Stimulated activated CD4-positive, alpha-beta T cell treated with anti-CD3 and anti-CD28 coated beads, TNF-alpha, amount 100 ng/mL, for 1 hour (primary cell): ENCODE measurements around the gene MIPEP.
"Not testable (repeated sequence)": the region's sequence is repeated elsewhere in the genome, so short reads cannot be mapped to it uniquely, and the experiment has no call there.

ENCODE experiments used
- DNase-seq, 3 donors: peaks; one replicate each; pipeline ENCODE4 v3.0.0-alpha.2; 2020; ENCODE audit warnings: low read depth in 3 of 3, low spot score in 1 of 3

MIPEP gene

DNA sequence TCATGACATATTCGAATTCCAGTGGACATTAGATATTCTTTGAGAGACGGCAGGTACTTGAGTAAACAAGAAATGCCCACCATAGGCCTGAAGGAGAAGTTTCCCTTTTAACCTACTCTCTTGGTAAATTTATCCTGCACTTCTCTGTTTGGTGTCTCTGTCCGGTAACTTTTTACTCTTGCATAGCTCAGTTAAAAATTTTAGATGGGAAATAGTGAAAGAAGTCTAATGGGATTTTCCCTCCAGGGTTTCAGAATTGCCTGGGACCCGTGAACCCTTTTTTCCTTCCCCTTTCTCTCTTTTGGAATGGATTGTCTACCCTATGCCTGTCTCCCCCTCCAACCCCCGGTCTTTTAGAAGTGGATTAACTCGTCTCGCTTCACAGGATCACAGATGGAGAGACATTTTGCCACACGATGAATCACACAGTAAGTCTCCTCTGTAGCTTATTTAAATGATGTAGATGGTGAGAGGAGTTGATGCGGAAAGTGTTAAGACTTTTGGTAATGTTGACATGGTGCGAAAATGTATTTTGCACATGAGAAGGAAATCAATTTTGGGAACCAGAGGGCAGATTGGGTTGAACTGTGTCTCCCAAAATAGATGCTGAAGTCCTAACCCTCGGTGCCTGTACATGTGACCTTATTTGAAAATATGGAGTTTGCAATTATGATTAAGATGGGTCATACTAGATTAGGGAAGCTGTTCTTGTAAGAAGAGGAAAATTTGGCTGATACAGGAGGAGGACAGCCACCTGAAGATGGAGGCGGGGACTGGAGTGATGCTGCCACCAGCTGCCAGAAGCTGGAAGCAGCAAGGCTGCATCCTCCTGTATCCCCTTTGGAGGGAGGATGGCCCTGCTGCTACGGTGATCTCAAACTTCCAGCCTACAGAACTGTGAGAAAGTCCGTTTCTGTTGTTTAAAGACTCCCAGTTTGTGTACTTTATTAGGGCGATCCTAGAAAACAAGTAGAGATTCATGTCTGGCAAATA is 711 bp upstream of the MIPEP start:
- DNase-seq = no peak

DNA sequence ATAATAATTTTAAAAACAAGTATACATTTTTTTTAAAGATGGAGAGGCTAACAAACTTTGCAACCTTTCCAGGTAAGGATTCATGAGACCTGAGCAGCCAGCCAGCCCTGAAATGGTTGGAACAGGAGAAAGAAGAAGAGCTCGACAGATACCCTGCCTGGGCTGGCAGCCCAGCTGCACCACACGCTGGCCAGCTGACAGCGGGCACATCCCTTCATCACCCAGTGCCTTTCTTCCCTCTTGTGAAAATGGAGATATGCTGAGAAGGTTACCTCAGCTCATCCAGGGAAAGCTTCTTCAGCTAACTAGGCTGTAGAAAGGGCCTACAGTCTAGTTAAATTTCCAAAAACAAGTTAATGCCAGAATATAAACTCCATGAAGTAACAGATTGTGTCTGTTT is 4.8 kb downstream of the MIPEP start:
- DNase-seq = not testable (repeated sequence)

DNA sequence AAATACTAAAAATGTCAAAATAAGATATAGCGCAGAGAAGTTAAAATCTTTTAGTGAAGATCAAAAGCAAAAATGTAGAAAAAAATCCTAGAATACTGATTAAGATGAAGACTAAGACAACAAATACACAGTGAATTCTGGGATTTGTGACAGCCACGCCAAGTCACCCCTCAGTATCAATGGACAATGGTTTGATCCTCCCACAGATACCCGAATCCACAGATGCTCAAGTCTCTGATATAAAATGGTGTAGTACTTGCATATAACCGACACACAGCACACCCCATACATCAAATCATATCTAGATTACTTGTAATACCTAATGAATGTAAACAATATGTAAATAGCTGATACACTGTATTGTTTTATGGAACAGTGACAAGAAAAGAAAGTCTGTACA is 5.9 kb downstream of the MIPEP start:
- DNase-seq = no peak

DNA sequence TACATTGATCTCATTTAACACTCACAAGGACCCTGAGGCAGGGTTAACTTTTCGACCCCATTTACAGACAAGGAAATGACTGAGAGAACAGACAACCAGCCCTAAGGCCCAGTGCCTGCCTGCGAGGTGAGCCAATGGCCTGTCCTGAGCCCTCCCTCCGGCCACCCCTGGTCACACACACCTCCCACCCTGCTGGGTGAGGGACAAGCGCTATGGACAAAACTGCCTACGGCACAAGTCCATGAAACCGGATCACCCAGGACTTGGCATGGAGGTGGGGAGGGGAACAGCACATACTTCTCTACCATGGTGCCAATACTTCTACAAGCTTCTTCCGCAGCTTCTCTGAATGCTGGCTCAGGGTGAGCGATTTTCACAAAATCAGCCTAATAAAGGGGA is 7.8 kb downstream of the MIPEP start:
- not testable (repeated sequence) for DNase-seq

DNA sequence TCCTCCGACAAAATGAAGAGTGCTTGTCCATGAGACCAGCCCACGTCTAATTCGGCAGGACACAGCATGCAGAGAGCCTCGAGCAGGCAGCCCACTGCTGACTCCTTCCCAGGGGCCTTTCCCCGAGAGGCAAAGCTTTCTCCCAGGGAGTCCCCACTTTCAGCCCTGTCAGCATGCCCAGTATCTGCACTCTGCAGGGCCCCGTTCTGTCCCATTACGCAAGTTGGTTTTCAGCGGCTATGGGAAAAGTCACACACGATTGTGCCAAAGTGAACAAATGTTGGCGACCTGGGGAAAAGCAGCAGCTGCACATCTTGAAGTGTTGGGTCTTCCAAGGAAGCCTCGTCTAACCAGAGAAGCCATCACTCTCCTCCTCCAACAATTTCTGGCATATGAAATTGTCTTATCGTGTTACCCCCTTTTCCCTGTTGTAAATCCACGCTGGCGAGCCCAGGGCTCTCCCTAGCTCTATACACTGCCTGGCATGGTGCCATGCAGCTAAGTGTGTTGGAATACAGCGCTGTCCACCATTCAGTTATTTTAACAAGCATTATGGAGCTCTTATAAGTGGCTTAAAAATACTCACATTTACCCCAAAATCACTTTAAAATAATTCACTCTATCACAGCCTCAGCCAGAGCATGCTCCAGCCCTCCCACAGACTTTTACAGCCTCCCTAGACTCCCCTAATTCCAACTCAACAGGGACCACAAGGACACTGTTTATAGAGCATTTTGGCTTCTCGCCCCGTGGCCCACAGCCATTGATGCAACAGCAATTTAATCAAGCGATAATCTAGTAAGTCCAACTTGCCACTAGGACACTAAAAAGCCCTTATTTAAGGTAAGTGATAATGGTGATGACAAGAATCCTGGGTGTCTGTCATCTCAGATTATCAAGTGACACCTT is 8.5 kb downstream of the MIPEP start:
- DNase-seq = not testable (repeated sequence)

DNA sequence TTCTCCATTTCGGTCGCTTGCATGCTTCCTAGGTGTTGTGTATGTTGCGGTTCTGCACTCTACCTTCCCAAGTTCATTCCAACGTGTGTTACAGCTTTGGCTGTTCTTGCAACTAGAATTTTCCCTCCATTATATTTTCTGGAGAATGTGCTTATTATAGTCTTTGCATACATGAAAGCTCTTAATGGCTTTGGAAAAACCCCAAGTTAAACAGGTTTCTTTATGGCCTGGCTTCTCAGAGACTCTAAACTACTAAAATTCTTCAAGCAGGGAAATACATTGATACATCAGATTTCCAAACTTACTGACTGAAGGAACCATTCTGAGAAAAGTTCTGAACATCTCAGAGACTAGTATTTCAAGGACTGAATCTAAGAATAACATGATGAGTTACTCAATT is 11.9 kb downstream of the MIPEP start:
- no peak for DNase-seq

DNA sequence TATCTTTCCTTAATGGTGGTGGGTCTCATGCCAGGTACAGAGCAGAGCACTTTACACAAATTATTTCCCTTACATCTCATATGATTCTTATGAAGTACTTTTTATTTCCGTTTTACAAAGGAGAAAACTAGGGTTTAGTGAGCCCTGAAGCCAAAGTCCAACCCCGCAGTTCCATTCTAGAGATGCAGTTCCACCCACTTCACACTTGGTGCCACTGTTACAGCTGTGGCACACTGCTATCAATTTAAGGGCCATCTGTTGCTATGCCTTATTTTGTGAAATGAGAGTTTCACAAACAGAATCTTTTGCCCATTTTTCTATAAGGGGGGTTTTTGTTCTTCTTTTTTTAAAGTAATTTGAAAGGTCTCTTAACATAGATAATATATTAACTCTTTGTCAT is 12.9 kb downstream of the MIPEP start:
- DNase-seq = no peak

DNA sequence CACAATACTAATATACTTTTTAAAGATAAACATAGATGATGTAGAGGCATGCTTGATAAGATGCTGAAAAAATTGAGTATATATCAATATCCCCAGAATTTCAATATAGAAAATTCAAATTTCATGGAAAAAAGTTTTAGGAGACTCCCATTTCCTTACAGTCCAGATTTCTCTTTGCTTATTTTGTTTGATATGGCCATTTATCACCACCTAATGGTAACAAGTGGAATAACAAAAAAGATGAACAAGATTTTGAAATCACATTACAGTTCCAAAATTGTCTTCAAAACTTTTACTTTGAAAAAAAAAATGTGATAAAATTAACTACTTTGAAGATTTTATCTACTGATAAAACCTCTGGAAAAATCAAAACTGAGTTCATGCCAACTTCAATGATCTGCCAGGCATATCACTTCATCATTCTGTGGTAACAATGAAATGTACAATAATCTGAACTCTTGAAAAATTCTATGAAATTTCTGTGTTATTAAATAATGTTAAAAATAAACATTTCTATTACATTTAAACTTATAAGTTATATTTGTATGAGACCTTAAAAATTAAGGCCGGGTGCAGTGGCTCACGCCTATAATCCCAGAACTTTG is 17.5 kb downstream of the MIPEP start:
- DNase-seq = no peak

DNA sequence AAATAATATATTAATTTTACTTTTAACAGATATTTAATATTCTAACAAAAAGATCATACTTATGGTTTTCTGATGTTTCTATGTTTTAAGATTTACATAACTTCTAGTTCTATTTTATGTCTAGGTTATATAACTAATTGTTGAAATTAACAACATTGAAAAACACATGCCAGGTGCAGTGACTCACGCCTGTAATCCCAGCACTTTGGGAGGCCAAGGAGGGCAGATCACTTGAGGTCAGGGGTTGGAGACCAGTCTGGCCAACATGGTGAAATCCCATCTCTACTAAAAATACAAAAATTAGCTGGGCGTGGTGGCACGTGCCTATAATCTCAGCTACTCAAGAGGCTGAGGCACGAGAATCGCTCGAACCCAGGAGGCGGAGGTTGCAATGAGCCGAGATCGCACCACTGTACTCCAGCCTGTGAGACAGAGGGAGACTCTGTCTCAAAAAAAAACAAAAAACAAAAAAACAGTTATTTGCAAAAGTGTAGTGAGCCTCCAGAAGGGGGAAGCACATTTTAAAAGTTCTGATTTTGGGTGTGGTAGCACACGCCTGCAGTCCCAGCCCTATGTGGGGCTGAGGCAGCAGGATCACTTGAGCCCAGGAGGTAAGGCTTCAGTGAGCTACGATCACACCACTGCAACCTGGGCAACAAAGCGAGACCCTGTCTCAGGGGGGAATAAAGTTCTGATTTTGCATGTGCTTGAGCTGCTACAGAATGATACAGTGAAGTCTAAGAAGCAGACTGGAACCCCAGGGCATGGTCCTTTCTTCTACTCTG is 18.7 kb downstream of the MIPEP start:
- no peak for DNase-seq

DNA sequence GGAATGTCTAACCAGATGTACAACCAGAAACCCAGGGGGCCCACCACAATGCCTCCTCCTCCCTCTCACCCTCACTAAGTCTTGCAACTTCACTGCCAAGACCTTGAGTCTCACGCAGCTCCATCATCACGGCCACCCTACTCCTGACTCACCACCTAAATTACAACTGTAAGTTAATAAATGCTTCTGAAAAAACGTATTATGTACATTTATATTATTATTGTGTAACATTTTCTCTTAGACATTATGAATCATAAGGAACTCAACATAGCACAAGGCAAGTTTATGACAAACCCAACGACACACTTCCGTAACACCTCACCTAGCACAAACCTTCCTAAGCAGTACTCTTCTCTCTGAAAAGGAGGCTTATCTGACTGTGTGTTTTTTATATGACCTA is 20.7 kb downstream of the MIPEP start:
- DNase-seq = no peak

DNA sequence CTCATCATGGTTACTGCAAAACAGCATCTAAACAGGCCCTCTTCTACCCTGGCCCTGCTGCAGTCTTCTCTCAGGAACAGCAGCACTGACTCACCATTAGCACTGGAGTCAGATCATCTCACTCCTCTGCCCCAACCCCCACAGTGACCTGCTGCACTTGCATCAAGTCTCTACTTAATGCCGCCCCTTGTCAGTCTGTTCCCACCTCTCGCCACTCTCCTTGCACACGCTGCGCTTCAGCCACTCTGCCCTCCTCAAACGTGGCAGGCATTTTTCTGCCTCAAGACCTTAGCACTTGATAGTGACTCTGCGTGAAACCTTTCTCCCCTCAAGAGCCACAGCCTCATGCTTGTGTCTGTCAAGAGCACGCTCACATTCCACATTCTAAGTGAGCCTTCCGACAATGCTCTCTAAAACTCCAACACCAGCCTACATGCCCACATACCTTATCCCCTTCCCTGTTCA is 22.1 kb downstream of the MIPEP start:
- no peak for DNase-seq

DNA sequence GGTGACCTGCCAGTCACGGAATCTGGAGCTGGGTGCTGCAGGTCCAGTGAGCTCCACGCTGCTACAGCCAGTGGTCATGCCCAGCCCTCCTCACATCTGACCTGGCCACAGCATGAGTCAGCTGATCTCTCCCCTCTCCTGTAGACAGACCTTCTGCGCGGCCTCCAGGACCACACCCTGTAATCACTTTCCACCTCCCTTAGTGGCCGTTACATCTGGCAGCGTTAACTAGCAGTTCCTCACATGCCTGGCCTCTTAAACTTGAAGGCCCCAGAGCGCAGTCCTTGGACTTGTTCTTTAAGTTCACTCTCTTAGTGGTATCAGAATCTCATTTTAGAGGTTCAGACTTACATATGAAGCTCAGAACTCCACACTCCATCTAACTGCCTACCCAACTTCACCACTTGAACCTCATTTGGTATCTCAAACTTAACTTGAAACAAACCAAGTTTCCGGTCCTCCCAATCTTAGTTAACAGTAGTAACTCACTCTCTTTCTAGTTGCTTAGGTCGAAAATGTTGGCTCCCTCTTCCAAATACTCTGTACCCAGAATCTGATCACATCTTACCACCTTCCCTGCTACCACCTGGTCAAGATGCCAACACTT is 22.7 kb downstream of the MIPEP start:
- DNase-seq = no peak

DNA sequence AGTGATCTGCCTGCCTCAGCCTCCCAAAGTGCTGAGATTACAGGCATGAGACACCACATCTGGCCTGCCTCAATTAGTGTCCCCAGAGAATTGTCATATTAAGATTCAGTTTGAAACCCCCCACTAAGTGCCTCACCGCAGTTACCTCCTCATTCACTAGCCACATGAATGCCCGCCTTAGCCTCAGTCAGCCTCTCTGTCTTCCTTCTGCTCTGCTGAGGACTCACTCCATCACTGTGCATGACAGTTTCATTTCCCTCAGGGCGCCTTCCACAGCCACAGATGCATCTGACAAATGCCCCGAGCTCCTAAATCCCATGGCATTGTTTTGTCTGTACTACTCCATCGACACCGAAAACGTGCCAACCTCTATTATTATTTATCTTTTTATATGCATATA is 23.3 kb downstream of the MIPEP start:
- DNase-seq = no peak

DNA sequence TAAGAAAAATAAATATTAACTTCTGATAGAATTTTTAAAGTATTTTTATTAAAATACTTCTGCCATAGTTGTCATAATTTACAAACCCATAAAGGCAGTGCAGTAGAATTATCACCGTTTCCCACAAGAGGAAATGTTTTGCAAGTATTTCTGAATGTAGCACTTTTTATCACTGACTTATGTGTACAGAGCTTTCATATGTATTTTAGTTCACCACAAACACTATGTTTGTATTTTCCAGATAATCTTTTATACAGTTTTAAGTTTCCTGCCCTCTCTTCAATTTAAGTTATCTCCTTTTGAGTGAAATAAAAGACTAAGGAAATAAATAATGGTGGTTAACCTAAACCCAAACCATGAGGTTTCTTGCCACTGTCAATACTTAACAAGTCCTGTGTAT is 24.2 kb downstream of the MIPEP start:
- no peak for DNase-seq

DNA sequence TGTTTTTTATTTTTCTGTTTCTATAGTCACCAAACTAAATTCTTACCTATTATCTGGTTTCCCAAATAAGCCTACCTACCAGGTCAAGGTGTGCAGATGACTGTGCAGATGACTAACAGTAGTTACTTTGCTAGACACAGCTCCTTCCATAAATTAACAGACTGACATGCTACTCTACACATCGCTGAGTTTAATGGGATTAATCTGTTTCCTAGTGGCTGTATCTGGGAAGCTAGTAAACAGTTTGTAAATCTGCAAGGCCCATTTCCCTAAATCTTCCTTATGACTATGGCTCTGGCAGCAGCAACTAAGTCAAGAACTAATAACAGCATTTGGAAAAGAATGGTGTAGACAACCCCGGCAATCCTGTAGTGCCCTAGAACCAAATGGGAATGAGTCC is 27.9 kb downstream of the MIPEP start:
- no peak for DNase-seq

DNA sequence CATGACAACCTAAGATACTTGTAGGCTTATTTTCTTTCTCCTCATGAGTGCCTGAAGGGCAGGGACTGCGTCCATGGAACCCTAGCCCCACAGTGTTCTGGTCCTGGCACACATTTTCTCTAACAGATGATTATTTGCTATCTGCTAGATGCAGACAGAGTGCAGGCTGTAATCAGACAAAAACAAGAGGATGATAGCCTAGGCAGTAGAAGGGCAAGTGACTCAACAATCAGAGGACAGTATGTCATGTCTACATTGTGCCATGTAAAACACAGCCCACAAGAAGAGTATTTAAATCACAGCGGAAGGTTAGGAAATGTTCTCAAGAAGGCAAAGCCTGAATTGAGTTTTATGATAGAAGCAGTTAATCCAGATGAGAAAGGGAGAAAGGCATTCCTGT is 29.3 kb downstream of the MIPEP start:
- DNase-seq = no peak

DNA sequence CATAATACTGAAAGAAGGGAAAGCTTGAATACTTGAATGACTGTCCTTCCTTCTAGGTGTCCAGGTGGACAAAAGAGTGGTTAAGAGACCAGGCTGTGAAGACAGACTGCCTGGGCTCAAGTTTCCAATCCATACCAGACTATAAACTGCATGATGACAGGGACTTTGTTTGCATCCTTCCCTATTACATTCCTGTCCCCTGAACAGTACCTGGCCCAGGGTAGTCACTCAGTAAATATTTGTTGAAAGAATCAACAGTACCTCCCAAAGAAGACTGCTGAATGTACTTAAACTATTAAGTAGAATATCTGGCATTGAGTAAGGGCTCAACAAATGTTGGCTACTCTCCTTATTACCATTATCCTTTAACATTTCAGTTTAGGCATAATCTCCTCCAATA is 29.7 kb downstream of the MIPEP start:
- no peak for DNase-seq

DNA sequence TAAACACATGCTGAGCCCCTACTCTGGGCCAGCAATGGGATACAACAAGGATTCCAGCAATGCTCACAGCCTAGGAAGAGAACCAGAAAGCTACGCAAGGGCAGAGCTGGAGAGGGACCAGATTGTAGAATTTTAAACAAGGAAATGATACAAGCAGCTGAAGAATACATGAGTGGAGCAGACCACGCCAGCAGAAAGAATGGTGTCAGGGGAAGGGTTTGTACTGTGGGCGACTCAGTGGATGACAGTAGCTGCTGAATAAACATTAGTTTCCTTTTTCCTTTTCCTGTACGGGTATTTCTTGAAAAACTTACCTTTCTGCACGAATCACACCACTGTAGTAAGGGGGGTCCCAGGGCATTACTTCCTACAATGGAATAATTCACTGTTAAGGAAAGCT is 30.7 kb downstream of the MIPEP start:
- DNase-seq = no peak

DNA sequence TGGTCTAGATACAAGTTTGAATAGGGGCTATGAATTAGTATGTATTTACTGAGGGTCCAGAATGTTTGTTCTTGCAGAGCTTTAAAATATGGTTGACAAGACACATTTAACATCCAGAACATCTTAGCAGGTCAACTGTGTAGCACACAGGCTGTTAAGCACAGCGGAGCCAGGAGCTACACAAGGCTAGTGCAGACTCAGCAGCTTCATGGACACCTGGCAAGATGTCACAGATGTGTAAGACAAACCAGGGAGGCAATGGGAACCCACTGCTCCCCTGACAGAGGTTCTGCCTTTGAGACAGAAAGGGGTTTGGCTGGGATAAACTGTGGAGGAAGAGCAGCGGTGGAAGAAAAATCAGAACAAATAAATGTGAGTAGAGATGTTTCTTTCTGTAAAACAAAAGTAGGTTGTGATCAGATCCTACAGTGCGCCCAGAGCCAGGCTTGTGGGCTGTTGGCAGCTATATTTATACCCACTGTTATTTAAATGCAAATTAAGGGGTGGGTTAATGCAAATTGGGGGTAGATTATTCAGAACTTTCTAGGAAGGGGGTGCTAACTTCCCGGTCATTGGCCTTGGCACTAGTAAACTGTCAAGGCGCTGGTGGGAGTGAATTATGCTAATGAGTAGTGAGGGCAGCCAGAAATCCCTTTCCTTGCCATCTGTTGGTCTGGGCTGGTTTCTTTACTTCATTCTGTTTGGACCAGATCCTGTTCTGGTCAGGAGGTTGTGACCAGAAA is 33.0 kb downstream of the MIPEP start:
- no peak for DNase-seq

DNA sequence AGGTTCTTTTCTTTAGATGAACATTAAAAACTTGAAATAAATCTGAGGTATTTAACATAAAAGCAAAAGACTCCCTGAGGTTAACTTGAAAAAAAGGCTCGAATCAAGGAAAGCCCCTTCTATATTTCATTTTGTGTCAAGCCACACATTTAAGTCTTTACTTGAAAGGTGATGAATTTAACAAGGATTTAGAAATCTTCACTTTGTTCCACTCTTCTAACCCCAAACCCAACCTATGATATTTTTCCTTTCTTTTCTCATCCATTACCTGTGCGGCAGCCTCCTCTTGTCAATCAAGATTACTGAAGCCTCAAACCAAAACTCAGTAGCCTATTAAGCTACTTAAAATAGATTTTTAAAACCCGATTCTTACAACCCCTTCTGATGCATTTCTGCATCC is 33.8 kb downstream of the MIPEP start:
- no peak for DNase-seq
